IPS-15b (cell line): ENCODE results near the gene GPC3.
"Not testable (repeated sequence)": the region's sequence is repeated elsewhere in the genome, so short reads cannot be mapped to it uniquely, and the experiment has no call there.

Experiments used
- H3K27me3 ChIP-seq: one replicate; pipeline ENCODE4 v1.6.1; 2013; ENCODE audit warnings: low read length; ENCODE audit not compliant: control insufficient read depth, insufficient read depth
- H3K36me3 ChIP-seq: one replicate; pipeline ENCODE4 v1.6.1; 2013; ENCODE audit warnings: low read length; ENCODE audit not compliant: control insufficient read depth, insufficient read depth
- H3K4me1 ChIP-seq: one replicate; pipeline ENCODE4 v1.6.1; 2013; ENCODE audit warnings: mild to moderate bottlenecking, low read length; ENCODE audit not compliant: control insufficient read depth, insufficient read depth
- H3K4me3 ChIP-seq: one replicate; pipeline ENCODE4 v1.5.1; 2013; ENCODE audit warnings: low read depth, low read length
- H3K9ac ChIP-seq: one replicate; pipeline ENCODE4 v1.6.1; 2013; ENCODE audit warnings: low read depth, mild to moderate bottlenecking, low read length
- H3K9me3 ChIP-seq: one replicate; pipeline ENCODE4 v1.6.1; 2013; ENCODE audit warnings: mild to moderate bottlenecking, low read length; ENCODE audit not compliant: control insufficient read depth, insufficient read depth

GPC3 gene

DNA sequence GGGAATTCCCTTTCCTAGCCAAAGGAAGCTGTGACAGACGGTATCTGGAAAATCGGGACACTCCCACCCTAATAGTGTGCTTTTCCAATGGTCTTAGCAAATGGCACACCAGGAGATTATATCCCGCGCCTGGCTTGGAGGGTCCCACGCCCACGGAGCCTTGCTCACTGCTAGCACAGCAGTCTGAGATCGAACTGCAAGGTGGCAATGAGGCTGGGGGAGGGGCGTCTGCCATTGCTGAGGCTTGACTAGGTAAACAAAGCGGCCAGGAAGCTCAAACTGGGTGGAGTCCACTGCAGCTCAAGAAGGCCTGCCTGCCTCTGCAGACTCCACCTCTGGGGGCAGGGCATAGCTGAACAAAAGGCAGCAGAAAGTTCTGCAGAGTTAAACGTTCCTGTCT is 364.0 kb downstream of the GPC3 start:
- H3K4me3 ChIP-seq, H3K9ac ChIP-seq, H3K4me1 ChIP-seq, H3K36me3 ChIP-seq, H3K27me3 ChIP-seq: not testable (repeated sequence)
- H3K9me3 ChIP-seq, result peaks cover 12% of the 10 kb centered on the region

DNA sequence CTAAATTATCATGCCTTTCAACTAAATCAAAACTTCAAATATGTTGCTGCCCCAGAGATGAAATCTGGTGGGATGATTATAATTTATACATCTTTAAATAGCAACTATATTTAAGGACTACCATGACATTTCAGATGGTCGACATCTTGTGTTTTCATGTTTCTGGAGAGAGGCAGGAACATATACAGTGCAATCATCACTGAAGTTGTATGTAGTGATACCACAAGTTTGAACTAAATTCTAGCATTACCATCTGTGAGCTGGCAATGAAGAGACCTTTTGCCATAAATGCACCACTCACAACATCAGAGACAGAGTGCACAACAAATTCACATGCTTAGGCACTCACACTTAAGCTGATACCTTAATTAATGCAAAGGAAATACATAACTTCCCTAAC is 373.7 kb downstream of the GPC3 start:
- H3K27me3 ChIP-seq, result no peaks in the 10 kb centered on the region
- no peaks in the 10 kb centered on the region for H3K9me3 ChIP-seq
- no peaks in the 10 kb centered on the region for H3K4me1 ChIP-seq
- no peak overlapping the region for H3K4me3 ChIP-seq
- no peak overlapping the region for H3K9ac ChIP-seq
- no peaks in the 10 kb centered on the region for H3K36me3 ChIP-seq

GRCh38 chrX:133610056-133610455 is 375.3 kb downstream of the GPC3 start:
- Histone ChIP-seq H3K27me3 (no peaks in the 10 kb centered on the region), H3K9ac (no peak overlapping the region), H3K36me3 (no peaks in the 10 kb centered on the region), H3K9me3 (no peaks in the 10 kb centered on the region), H3K4me1 (no peaks in the 10 kb centered on the region), H3K4me3 (no peak overlapping the region)

GRCh38 chrX:133609166-133609565 is 376.2 kb downstream of the GPC3 start:
- Histone ChIP-seq H3K36me3 (no peaks in the 10 kb centered on the region), H3K9ac (no peak overlapping the region), H3K27me3 (no peaks in the 10 kb centered on the region), H3K4me3 (no peak overlapping the region), H3K4me1 (no peaks in the 10 kb centered on the region), H3K9me3 (no peaks in the 10 kb centered on the region)

GRCh38 chrX:133608406-133608805 is 377.0 kb downstream of the GPC3 start:
- H3K4me1 ChIP-seq, result no peaks in the 10 kb centered on the region

GRCh38 chrX:133607419-133608348 is 377.7 kb downstream of the GPC3 start:
- Histone ChIP-seq H3K9ac (no peak overlapping the region), H3K4me3 (no peak overlapping the region), H3K36me3 (no peaks in the 10 kb centered on the region), H3K27me3 (no peaks in the 10 kb centered on the region), H3K4me1 (no peaks in the 10 kb centered on the region), H3K9me3 (no peaks in the 10 kb centered on the region)

More at GRCh38 chrX:133608406-133608805, 377.0 kb downstream of the GPC3 start:
- Histone ChIP-seq H3K9me3 (no peaks in the 10 kb centered on the region), H3K27me3 (no peaks in the 10 kb centered on the region), H3K4me3 (no peak overlapping the region), H3K36me3 (no peaks in the 10 kb centered on the region), H3K9ac (no peak overlapping the region)

- no peaks in the 10 kb centered on the region for H3K4me1 ChIP-seq
- no peaks in the 10 kb centered on the region for H3K27me3 ChIP-seq
Measured at GRCh38 chrX:133606990-133607389, 378.4 kb downstream of the GPC3 start.

GRCh38 chrX:133604801-133605200 is 380.6 kb downstream of the GPC3 start:
- Histone ChIP-seq H3K36me3 (no peaks in the 10 kb centered on the region), H3K4me3 (no peak overlapping the region), H3K9me3 (no peaks in the 10 kb centered on the region), H3K9ac (no peak overlapping the region), H3K27me3 (no peaks in the 10 kb centered on the region), H3K4me1 (no peaks in the 10 kb centered on the region)

More at GRCh38 chrX:133606990-133607389, 378.4 kb downstream of the GPC3 start:
- no peak overlapping the region for H3K9ac ChIP-seq
- no peaks in the 10 kb centered on the region for H3K9me3 ChIP-seq
- H3K4me3 ChIP-seq, result no peak overlapping the region
- H3K36me3 ChIP-seq, result no peaks in the 10 kb centered on the region

DNA sequence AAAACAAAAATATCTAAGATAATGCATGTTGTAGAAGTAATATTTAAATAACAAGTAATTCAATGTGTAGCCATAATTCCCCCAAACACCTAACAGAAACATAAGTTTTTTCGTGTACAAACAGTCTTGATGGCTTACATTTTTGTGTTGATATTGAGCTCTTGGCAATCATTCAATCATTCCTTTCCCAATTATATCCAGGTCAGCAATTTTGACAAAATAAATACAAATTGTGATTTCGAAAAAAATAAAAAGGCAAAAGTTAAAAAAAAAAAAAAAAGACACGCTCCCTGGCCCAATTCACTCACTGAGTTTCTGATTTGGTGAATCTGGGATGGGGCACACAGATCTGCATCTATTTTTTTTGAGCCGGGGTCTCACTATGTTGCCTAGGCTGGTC is 382.5 kb downstream of the GPC3 start:
- Histone ChIP-seq H3K4me3 (no peak overlapping the region), H3K9me3 (no peaks in the 10 kb centered on the region), H3K9ac (no peak overlapping the region), H3K36me3 (no peaks in the 10 kb centered on the region), H3K27me3 (no peaks in the 10 kb centered on the region), H3K4me1 (no peaks in the 10 kb centered on the region)

DNA sequence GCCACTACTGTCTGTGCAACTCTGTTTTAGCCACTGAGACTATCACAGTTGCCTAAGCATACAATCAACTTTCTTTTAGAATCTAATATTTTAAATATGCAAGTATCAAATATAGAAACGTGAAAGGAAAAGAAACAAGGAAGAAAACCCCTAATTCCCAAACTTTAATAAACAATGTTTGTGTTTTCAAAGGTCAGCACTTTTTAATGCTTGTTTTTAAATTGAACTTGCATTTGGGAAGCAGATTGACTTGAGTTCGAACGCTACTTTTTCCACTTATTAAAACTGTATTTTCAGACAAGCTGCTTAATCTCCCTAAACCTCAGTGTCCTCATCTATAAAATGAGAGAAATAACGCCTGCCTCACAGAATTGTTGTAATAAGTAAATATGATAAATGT is 384.3 kb downstream of the GPC3 start:
- Histone ChIP-seq H3K36me3 (no peaks in the 10 kb centered on the region), H3K27me3 (no peaks in the 10 kb centered on the region), H3K4me3 (no peak overlapping the region), H3K9ac (no peak overlapping the region), H3K9me3 (no peaks in the 10 kb centered on the region), H3K4me1 (no peaks in the 10 kb centered on the region)

- H3K4me3 ChIP-seq, result no peak overlapping the region
- H3K36me3 ChIP-seq, result no peaks in the 10 kb centered on the region
- H3K27me3 ChIP-seq, result no peaks in the 10 kb centered on the region
- H3K9me3 ChIP-seq, result no peaks in the 10 kb centered on the region
- H3K4me1 ChIP-seq, result no peaks in the 10 kb centered on the region
- no peak overlapping the region for H3K9ac ChIP-seq
Measured at GRCh38 chrX:133600536-133600935, 384.9 kb downstream of the GPC3 start.

- H3K9ac ChIP-seq, result no peak overlapping the region
- H3K9me3 ChIP-seq, result no peaks in the 10 kb centered on the region
- no peaks in the 10 kb centered on the region for H3K36me3 ChIP-seq
- H3K27me3 ChIP-seq, result no peaks in the 10 kb centered on the region
- no peaks in the 10 kb centered on the region for H3K4me1 ChIP-seq
- no peak overlapping the region for H3K4me3 ChIP-seq
Measured at GRCh38 chrX:133598601-133599335, 386.6 kb downstream of the GPC3 start.
